ENCODE results near the gene PCYT2.

The PCYT2 gene

DNA sequence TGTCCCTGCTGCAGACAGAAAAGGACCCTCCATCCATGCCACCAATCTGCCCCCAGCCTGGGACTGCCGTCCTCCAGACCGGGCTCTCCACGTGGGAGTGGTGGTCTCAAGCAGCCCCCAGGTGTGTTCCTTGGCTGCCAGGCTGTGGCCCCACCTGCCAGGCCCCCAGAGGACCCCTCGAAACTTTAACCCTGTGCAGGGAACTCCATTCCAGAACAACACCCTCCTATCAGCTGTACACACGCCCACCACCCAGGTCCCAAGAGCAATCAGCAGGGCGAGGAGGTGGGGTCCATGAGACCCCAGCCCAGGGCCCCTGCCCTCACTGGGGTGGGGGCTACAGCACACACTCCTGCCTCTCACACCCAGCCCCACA lies 24.5 kb upstream of the PCYT2 start:
- no peak for DNase-seq (ENCODE audit: low read depth in 1 of 2, low spot score in 1 of 2)
- TF ChIP-seq JUND (IDR thresholded peaks at IDR 0.05; ENCODE audit: low read depth) = no peak
- in situ Hi-C loops (cut with HindIII; ENCODE audit: low pct_unique_long_range_greater_than_20kb, low sequenced_read_pairs) = no loop called here

DNA sequence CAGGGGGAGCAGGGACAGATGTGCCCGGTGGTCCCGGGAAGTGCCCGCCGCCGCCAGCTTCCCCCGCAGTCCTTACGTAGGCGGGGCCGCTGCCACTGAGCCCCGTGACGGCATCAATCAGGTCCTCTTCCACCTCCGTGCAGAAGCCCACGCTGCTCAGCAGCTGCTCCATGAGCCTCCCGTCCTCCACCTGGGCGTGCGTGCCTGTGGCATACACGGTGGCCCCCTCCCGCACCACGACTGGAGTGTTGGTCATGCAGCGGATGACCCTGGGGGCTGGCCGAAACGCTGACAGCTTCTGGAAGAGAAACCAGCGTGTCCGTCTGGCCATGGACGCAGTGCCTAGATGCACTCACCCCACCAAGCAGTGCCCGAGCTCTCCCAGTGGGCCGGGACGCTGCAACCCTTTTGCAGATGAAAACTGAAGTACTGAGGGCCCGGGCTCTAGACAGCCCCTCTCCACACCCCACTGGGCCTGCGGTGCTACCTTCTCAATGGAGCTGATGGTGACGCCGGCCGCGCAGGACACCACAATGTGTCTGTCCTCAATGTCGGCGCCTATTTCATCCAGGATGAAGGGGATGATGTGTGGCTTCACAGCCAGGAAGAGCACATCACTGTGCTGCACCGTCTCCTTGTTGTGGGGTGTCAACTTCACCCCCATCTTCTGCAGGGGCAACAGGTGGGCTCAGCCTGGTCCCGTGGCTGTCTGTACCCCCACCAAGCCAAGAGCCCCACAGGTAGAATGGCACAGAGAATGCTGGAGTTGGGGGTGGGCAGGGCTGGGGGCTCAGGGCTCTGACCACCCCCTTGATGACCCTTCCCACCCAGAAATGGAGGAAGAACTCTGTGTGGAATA lies 23.9 kb upstream of the PCYT2 start:
- in situ Hi-C loops (cut with HindIII; ENCODE audit: low pct_unique_long_range_greater_than_20kb, low sequenced_read_pairs) = no loop called here
- TF ChIP-seq JUND (IDR thresholded peaks at IDR 0.05; ENCODE audit: low read depth) = no peak

DNA sequence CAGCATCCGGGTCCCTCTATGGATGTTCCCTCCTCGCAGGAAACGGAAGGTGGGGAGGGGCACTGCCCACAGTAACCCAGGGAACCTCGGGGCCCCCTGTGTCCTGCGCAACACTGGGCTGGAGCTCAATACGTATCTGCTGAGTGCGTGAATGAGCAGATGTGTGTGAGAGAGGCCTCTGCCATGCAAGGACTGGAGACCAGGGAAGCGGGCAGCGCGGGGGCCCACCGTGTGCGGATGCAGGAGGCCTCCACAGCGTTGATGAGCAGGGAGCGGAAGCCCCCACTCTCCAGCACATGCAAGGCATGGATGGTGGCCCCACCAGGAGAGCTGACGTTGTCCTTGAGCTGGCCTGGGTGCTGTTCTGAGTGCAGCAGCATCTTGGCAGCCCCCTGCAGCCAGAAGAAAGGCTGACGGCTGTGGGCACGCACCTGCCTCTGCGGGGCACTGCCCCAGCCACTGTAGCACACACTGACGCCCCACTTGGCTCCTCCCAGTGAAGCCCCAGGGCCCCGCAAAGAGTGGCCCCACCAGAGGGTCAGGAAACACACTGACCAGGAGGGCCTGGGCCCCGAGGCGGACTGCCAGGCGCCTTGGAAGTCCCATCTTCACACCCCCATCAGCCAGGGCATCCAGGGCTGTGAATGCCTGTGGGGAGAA lies 23.0 kb upstream of the PCYT2 start:
- TF ChIP-seq JUND (IDR thresholded peaks at IDR 0.05; ENCODE audit: low read depth) = no peak
- in situ Hi-C loops (cut with HindIII; ENCODE audit: low pct_unique_long_range_greater_than_20kb, low sequenced_read_pairs) = no loop called here
- DNase-seq (ENCODE audit: low read depth in 1 of 2, low spot score in 1 of 2) = no peak

More for the DNA sequence above, 23.9 kb upstream of the PCYT2 start:
- no peak for DNase-seq (ENCODE audit: low read depth in 1 of 2, low spot score in 1 of 2)

DNA sequence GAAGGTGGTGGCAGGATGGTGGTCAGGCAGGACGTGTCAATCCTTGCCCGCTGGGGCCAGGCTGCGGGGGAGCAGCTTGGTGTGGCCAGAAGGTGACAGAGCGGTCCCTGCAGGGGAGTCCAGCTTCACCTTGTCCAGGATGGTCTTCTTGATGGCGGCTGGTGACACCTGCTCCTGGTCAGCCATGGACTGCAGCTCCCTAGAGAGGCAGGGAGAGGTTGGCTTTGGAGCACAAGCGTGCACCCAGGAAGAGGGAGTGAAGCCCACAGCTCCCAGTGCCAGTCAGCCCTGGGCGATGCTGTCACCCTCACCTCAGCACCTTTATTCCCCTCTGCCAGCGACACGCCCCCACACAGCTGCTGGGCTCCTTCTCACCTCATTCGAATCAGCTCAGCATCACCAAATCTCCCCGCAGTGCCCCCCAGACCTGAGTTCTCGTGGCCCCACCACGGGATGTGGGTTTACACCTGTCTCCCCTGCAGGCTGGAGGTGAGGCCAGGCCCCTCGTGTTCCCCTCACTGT lies 22.0 kb upstream of the PCYT2 start:
- no peak for DNase-seq (ENCODE audit: low read depth in 1 of 2, low spot score in 1 of 2)
- in situ Hi-C loops (cut with HindIII; ENCODE audit: low pct_unique_long_range_greater_than_20kb, low sequenced_read_pairs) = no loop called here
- TF ChIP-seq JUND (IDR thresholded peaks at IDR 0.05; ENCODE audit: low read depth) = no peak

DNA sequence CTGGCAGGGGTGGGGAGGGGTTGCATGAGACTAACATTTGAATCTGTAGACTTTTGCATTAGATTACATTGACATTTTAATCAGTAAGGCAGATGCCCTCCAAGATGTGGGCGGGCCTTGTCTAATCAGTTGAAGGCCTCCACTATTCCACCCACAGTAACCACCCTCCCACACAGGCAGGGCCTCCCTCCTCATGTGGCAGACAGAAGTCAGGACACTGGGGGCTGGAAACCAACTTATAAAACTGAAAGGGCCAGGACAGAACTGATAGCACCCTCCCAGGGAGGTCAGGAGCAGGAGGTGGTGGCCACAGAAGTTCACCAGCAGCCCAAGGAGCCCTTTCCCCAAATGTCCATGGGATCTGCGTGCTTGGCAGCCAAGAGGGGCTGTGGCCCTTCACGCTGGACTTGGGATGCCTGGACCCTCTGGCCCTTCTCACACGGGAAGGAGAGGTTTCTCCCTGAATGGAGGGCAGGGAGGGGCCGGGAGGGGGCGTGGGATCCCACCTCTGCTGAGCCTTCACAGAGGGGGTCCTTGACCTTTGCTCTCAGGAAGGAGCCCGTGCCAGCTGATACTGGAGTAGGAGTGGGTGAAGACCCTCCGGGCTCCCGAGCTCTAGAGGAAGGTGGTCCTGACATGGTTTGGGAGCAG lies 21.3 kb upstream of the PCYT2 start:
- TF ChIP-seq JUND (IDR thresholded peaks at IDR 0.05; ENCODE audit: low read depth) = no peak
- in situ Hi-C loops (cut with HindIII; ENCODE audit: low pct_unique_long_range_greater_than_20kb, low sequenced_read_pairs) = no loop called here
- no peak for DNase-seq (ENCODE audit: low read depth in 1 of 2, low spot score in 1 of 2)

DNA sequence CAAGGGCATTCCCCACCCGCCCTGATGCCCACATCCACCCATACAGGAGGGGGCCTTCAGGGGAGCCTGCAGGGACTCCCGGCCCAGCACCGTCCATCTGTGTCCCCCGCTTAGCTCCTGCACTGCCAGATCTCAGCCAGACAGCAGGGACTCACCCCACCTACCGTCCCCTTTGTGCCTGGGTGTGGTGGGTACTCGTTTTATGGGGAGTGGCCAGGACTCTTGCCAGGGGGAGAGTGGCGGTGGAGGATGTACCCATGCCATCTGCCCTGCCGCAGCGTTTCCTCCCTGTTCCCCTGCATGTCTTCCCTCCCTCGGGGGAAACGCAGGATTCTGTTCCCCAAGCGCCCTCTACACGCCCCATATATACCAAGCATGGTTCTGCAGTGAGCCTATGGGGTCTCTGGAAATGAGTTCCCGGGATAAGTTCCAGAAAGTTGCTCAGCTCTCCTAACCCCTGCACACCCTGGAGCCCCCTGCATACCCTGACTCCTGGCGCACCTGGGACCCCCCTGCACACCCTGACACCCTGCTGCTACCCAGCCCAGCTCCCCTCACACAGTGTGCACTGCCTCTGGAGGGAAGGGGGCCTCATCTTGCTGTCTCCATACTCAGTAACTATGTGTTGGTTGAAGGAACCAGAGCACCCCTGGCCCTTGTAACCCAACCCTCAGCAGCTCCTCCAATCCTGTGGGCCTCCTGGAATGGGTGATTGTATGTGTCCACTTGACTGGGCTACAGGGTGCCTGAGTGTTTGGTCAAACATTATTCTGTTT lies 20.5 kb upstream of the PCYT2 start:
- no peak for DNase-seq (ENCODE audit: low read depth in 1 of 2, low spot score in 1 of 2)
- in situ Hi-C loops (cut with HindIII; ENCODE audit: low pct_unique_long_range_greater_than_20kb, low sequenced_read_pairs) = no loop called here
- TF ChIP-seq JUND (IDR thresholded peaks at IDR 0.05; ENCODE audit: low read depth) = no peak

DNA sequence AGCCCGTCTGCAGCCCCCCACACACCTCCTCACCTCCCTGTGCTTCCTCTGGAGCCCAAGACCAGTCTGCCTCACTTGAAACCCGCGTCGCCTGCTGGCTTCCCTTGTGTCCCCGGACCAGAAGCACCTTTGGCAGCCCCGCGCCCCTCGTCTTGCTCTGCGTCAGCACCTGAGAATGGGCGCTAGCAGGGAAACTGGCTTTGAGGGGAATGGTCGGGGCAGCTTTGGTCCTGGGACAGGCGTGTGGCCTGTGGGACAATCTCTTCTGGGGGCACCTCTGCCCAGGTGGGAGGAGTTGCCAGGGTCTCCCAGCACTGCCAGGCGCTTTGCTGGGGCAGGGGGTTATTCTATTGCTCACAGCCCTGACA lies 20.0 kb upstream of the PCYT2 start:
- no peak for TF ChIP-seq JUND (IDR thresholded peaks at IDR 0.05; ENCODE audit: low read depth)
- in situ Hi-C loops (cut with HindIII; ENCODE audit: low pct_unique_long_range_greater_than_20kb, low sequenced_read_pairs) = no loop called here
- no peak for DNase-seq (ENCODE audit: low read depth in 1 of 2, low spot score in 1 of 2)

DNA sequence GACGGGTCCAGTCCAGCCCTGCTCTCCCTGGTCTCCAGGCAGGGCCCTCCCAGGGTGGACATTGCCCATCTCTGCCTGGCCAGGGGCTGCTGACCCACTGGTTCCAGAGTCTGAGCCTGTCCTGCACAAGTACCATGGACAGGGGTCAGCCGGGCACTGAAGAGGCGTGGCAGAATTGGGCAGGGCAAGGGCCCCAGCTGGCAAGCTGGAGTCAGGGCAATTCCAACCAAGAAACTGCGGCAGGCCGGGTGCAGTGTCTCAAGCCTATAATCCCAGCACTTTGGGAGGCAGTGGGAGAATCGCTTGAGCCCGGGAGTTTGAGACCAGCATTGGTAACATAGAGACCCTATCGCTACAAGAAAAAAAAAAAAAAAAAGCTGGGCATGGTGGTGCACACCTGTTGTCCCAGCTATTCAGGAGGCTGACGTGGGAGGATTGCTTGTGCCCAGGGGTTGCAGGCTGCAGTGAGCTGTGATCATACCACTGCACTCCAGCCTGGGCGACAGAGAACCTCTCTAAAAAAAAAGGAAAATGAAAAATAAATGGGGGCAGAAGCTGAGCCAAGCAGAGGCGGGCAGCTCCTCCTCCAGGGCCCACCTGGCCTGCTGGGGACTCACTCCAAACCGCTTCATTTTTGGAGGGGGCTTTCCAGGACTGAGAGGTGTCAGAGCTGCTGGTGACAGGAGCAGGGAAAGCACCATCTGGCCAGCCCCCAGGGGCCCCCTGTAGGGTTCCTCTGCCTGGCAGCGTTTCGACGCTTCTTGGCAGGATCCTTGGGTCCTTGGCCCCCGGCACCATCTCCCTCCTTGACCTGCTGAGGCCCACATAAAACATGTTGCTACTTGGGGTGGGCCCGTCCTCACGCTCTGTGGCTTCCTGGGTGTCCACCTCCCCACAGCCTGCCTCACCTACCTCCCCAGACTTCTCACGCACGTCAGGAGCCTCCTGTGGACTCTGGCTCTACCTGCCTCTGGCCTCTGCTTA lies 19.2 kb upstream of the PCYT2 start:
- peak in 1 of 2 experiments; percentile 46 for DNase-seq (ENCODE audit: low read depth in 1 of 2, low spot score in 1 of 2)
- in situ Hi-C loops (cut with HindIII; ENCODE audit: low pct_unique_long_range_greater_than_20kb, low sequenced_read_pairs) = no loop called here

DNA sequence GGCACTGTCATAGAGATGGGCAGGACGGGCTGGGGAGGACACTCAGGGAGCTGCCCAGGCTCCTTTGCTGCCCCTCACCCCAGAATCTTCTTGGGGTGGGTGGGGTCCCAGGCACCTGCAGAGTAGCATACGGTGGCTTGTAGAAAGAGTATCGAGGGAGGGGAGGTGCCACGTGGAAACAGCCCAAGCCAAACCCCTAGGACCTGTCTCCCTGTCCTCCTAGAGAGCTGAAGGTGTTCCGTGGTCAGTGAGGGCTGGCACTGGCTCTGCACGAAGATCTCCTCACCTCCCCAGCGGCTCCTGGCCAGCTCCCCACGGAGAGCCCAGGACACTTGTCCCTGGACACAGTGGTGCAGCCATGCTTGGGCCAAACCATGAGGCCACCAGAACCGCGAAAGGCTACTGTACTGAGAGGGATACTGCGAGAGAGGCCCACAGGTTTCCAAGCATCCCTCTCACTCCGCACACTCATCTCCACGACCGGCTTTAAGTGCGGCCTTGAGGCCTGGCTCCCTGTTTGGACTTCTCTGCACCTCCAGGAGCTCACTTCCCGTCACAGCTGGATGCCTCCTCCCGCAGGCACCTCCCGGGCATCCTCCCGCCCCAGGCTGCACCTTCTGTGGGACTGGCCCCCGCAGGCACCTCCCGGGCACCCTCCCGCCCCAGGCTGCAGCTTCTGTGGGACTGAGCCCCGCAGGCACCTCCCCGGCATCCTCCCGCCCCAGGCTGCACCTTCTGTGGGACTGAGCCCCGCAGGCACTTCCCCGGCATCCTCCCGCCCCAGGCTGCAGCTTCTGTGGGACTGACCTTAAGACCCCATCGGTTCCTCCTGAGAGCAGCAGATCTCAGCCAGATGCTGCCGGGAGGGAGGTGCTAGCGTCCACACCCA lies 18.3 kb upstream of the PCYT2 start:
- DNase-seq (ENCODE audit: low read depth in 1 of 2, low spot score in 1 of 2) = no peak
- in situ Hi-C loops (cut with HindIII; ENCODE audit: low pct_unique_long_range_greater_than_20kb, low sequenced_read_pairs) = no loop called here
- TF ChIP-seq JUND (IDR thresholded peaks at IDR 0.05; ENCODE audit: low read depth) = no peak

More for the DNA sequence above, 19.2 kb upstream of the PCYT2 start:
- TF ChIP-seq JUND (IDR thresholded peaks at IDR 0.05; ENCODE audit: low read depth) = no peak

DNA sequence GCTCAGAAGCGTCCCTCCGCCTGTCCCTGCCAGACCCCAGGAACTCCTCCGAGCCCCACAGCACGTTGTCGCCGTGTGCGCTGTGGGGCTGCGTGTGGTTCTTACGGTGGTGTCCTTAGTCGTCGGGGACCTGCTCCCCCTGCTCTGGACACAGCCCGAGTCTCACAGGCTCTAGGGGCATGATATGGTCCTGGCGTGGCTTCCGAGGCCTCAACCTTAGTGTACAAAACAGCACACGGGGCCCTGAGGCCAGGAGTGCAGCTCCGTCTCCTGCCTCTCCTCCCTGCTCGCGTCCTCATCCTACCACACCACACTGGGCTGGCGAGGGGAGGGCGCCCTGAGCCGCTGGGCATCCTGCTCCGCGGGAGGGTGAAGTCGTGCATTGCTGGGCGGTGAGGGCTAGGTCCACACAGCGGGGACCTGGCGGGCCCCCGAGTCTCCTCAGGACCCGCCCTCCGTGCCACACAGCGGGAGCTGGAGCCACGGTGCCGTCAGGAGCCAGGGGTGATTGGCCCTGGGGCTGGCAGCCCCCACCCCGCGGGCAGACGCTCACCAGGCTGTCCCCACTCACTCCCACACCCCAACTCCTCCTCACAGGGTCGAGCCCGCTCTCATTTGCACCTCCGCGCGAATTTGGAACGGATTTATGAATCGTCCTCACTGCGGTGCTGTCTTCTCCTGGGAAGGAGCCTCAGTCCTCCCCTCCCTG lies 17.5 kb upstream of the PCYT2 start:
- peak; percentile 61 to 82 for DNase-seq (ENCODE audit: low read depth in 1 of 2, low spot score in 1 of 2)
- no peak for TF ChIP-seq JUND (IDR thresholded peaks at IDR 0.05; ENCODE audit: low read depth)
- in situ Hi-C loops (cut with HindIII; ENCODE audit: low pct_unique_long_range_greater_than_20kb, low sequenced_read_pairs) = no loop called here
